CD14-positive monocyte (primary cell): ENCODE measurements around the gene SAMD4B. TPM values are rescaled to one million over a fixed set of nuclear protein-coding genes. Genes with fewer than 3 reads are reported as not detected.

ENCODE experiments used
- DNase-seq, 3 donors: peaks; one replicate each; pipeline ENCODE4 v3.0.0-alpha.2; 2011 to 2022
- H2AFZ ChIP-seq: 2 replicates; pipeline ENCODE4 v1.6.0; 2012; ENCODE audit warnings: mild to moderate bottlenecking, low read depth, low read length, inconsistent platforms; ENCODE audit not compliant: insufficient read depth, poor library complexity, severe bottlenecking
- H3K27ac ChIP-seq, 2 donors: 1 replicate in 1 of 2; 2 replicates in 1 of 2; pipeline ENCODE4 v1.5.1; 2012 to 2013; ENCODE audit warnings: low read length in 2 of 2, control low read depth in 1 of 2, inconsistent platforms in 1 of 2, low read depth in 1 of 2, mild to moderate bottlenecking in 1 of 2
- H3K27me3 ChIP-seq, 2 donors: one replicate each; pipeline versions ENCODE4 v1.6.0 to v1.6.1; 2011 to 2013; ENCODE audit warnings: low read length in 2 of 2; ENCODE audit not compliant: control insufficient read depth in 2 of 2, insufficient read depth in 2 of 2
- H3K36me3 ChIP-seq, 2 donors: replicated peaks in 1 of 2; 1 replicate in 1 of 2; 2 replicates in 1 of 2; pipeline versions ENCODE4 v1.5.1 to v1.6.1; 2012 to 2013; ENCODE audit warnings: low read length in 2 of 2, control low read depth in 1 of 2, inconsistent platforms in 1 of 2, mild to moderate bottlenecking in 1 of 2; ENCODE audit not compliant: insufficient read depth in 2 of 2, control insufficient read depth in 1 of 2
- H3K4me1 ChIP-seq, 2 donors: 1 replicate in 1 of 2; 2 replicates in 1 of 2; pipeline versions ENCODE4 v1.5.1 to v1.6.1; 2012 to 2013; ENCODE audit warnings: low read length in 2 of 2, control low read depth in 1 of 2, inconsistent platforms in 1 of 2, mild to moderate bottlenecking in 1 of 2, moderate library complexity in 1 of 2; ENCODE audit not compliant: insufficient read depth in 2 of 2, control insufficient read depth in 1 of 2
- H3K4me2 ChIP-seq: replicated peaks from 2 replicates; pipeline ENCODE3; 2012; ENCODE audit warnings: low read length, moderate library complexity, mild to moderate bottlenecking; ENCODE audit not compliant: poor library complexity, severe bottlenecking; ENCODE audit errors: extremely low read depth
- H3K4me3 ChIP-seq, 3 experiments: fragments of 200-600 bp in 1 of 3; sonication (generic) in 1 of 3; replicated peaks in 1 of 3; 1 replicate in 2 of 3; 2 replicates in 1 of 3; pipeline ENCODE4 v1.5.1; 2011 to 2013; ENCODE audit warnings: low read length in 3 of 3, mild to moderate bottlenecking in 3 of 3, control low read depth in 2 of 3, low read depth in 2 of 3, inconsistent platforms in 1 of 3, moderate library complexity in 1 of 3
- H3K79me2 ChIP-seq: 2 replicates; pipeline ENCODE4 v1.6.0; 2012; ENCODE audit warnings: mild to moderate bottlenecking, control low read depth, inconsistent platforms, low read length, moderate library complexity; ENCODE audit not compliant: insufficient read depth
- H3K9ac ChIP-seq: 2 replicates; pipeline ENCODE4 v1.6.0; 2017; ENCODE audit warnings: low read length, mild to moderate bottlenecking; ENCODE audit not compliant: insufficient read depth, poor library complexity, severe bottlenecking
- H3K9me3 ChIP-seq, 2 donors: replicated peaks in 1 of 2; 1 replicate in 1 of 2; 2 replicates in 1 of 2; pipeline versions ENCODE4 v1.5.1 to v1.6.1; 2012 to 2013; ENCODE audit warnings: low read length in 2 of 2, control low read depth in 1 of 2; ENCODE audit not compliant: control insufficient read depth in 1 of 2, insufficient read depth in 1 of 2
- H4K20me1 ChIP-seq: 2 replicates; pipeline ENCODE4 v1.6.0; 2012; ENCODE audit warnings: mild to moderate bottlenecking, low read length, control low read depth, moderate library complexity; ENCODE audit not compliant: insufficient read depth
- H3K27ac Mint-ChIP-seq, 7 donors: one replicate each; pipeline ENCODE4 v1.8.0; 2020; ENCODE audit warnings: mild to moderate bottlenecking in 7 of 7, mixed read lengths in 7 of 7, moderate library complexity in 6 of 7, inconsistent platforms in 2 of 7
- H3K27me3 Mint-ChIP-seq, 3 donors: one replicate each; pipeline ENCODE4 v1.8.0; 2021 to 2022; ENCODE audit warnings: low read depth in 3 of 3, mild to moderate bottlenecking in 3 of 3, mixed read lengths in 3 of 3, moderate library complexity in 3 of 3, inconsistent platforms in 1 of 3
- H3K36me3 Mint-ChIP-seq, 2 donors: one replicate each; pipeline ENCODE4 v1.8.0; 2020; ENCODE audit warnings: mixed read lengths in 2 of 2, inconsistent platforms in 1 of 2, mild to moderate bottlenecking in 1 of 2
- H3K4me1 Mint-ChIP-seq: one replicate; pipeline ENCODE4 v1.8.0; 2020; ENCODE audit warnings: mild to moderate bottlenecking, mixed read lengths
- H3K4me3 Mint-ChIP-seq, 2 donors: one replicate each; pipeline ENCODE4 v1.8.0; 2020; ENCODE audit warnings: mild to moderate bottlenecking in 2 of 2, mixed read lengths in 2 of 2, moderate library complexity in 1 of 2
- H3K9me3 Mint-ChIP-seq, 7 donors: one replicate each; pipeline ENCODE4 v1.8.0; 2020 to 2022; ENCODE audit warnings: mixed read lengths in 7 of 7, mild to moderate bottlenecking in 6 of 7, moderate library complexity in 6 of 7, inconsistent platforms in 2 of 7
- CTCF ChIP-seq: fragments of 200-600 bp; IDR thresholded peaks from one replicate; pipeline ENCODE4 v1.8.0; 2022; ENCODE audit warnings: antibody characterized with exemption, mild to moderate bottlenecking
- WGBS: methylation state at CpG from one replicate; pipeline ENCODE4 v1.1.5; 2013; ENCODE audit warnings: missing lambda C conversion rate; ENCODE audit not compliant: insufficient coverage; 5-methylcytosine and 5-hydroxymethylcytosine counted together
- intact Hi-C, 2 donors: fragments of 100-400 bp; cut with micrococcal nuclease; formaldehyde crosslinking; loops; one replicate each; pipeline versions ENCODE4 v1.15.0 to v1.15.1; 2023
- polyA plus RNA-seq, 3 donors: library from polyadenylated mRNA; depleted of rRNA in 1 of 3; unstranded in 2 of 3; stranded (reverse) in 1 of 3; fragments of 300-500 nt in 2 of 3; fragments of >200 nt in 1 of 3; fragmentation: Illumina TruSeq in 2 of 3; gene quantifications; 1 replicate in 2 of 3; 2 replicates in 1 of 3; pipeline ENCODE4 v1.2.3, GENCODE V29; 2012 to 2021

Gene SAMD4B
- polyA plus RNA-seq, 3 donors, result 4.5 to 56.6 (median 5.6) TPM

- no CpG with 5 or more reads among the region's 3 CpGs for WGBS
- Mint-ChIP-seq H3K27me3 (peaks cover 0 to 6% (median 4%) of the 10 kb centered on the region in 3 donors), H3K9me3 (no peaks in the 10 kb centered on the region), H3K4me3 (no peak overlapping the region), H3K27ac (no peak overlapping the region), H3K36me3 (no peaks in the 10 kb centered on the region), H3K4me1 (peaks cover 5% of the 10 kb centered on the region)
- Histone ChIP-seq H3K4me2 (no peak overlapping the region), H3K36me3 (no peaks in the 10 kb centered on the region), H3K27ac (no peak overlapping the region), H4K20me1 (no peaks in the 10 kb centered on the region), H3K9ac (no peak overlapping the region), H3K9me3 (no peaks in the 10 kb centered on the region), H2AFZ (no peak overlapping the region), H3K4me3 (no peak overlapping the region), H3K4me1 (no peaks in the 10 kb centered on the region), H3K27me3 (no peaks in the 10 kb centered on the region), H3K79me2 (no peaks in the 10 kb centered on the region)
- DNase-seq, result no peak
- TF ChIP-seq CTCF, result no peak
- intact Hi-C loops, result no loop called here
Observed at GRCh38 chr19:39301562-39301961, 40.7 kb upstream of the SAMD4B start.

DNA sequence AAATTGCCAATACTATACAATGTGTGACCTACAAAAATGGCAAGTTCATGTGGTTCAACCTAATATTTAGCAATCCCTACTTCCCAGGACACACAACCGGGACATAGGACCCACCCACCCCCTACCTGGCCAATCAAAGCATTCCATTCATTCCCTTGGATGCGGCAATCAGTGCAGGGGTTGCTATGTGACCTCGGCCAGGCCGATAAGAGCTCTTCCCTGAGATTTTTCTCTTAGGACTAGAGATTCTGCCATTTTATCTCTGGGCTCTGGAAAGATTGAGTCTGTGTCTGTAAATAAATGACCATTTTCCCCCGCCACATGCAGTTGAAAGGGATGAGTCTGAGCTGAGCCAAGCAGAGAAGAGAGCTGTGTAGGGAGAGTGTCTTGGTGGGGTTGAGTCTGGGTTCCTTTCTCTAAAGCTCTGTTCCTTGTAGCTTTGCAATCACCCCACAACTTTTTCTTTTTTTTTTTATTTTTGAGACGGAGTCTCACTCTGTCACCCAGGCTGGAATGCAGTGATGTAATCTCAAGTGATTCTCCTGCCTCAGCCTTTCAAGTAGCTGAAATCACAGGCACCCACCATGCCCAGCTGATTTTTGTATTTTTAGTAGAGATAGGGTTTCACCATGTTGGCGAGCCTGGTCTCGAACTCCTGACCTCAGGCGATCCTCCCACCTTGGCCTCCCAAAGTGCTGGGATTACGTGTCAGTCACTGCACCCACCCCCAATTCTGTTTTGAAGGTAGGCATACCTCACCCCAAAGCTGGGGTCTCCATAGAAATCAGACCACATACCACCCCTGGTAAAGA lies 38.6 kb upstream of the SAMD4B start:
- Histone ChIP-seq H3K4me1 (no peaks in the 10 kb centered on the region), H3K4me2 (no peak overlapping the region), H3K27ac (no peak overlapping the region), H4K20me1 (no peaks in the 10 kb centered on the region), H2AFZ (no peak overlapping the region), H3K79me2 (no peaks in the 10 kb centered on the region), H3K4me3 (no peak overlapping the region), H3K36me3 (no peaks in the 10 kb centered on the region), H3K27me3 (no peaks in the 10 kb centered on the region), H3K9me3 (peaks cover 0 to 5% of the 10 kb centered on the region in 2 donors), H3K9ac (no peak overlapping the region)
- peaks cover 0 to 4% (median 4%) of the 10 kb centered on the region in 3 donors for H3K27me3 Mint-ChIP-seq
- no peak overlapping the region for H3K27ac Mint-ChIP-seq
- TF ChIP-seq CTCF, result no peak
- 81% methylated on average over 5 of the region's 10 CpGs for WGBS
- H3K4me3 Mint-ChIP-seq, result no peak overlapping the region
- H3K36me3 Mint-ChIP-seq, result peaks cover 4 to 5% of the 10 kb centered on the region in 2 donors
- H3K9me3 Mint-ChIP-seq, result peaks cover 0 to 2% (median 0%) of the 10 kb centered on the region in 7 donors
- H3K4me1 Mint-ChIP-seq, result peaks cover 5% of the 10 kb centered on the region
- intact Hi-C loops, result no loop called here
- DNase-seq, result no peak
